WTC11 (cell line): ENCODE results near the gene PFDN1. TPM values are rescaled to one million over a fixed set of nuclear protein-coding genes. Genes with fewer than 3 reads are reported as not detected.

Experiments used
- ATAC-seq: fragments of 200-7000 bp; cut with Tn5 transposase; 2 replicates; pipeline ENCODE4 v1.10.0; 2021; ENCODE audit warnings: mild to moderate bottlenecking, moderate library complexity
- CTCF ChIA-PET: fragments of 300-600 bp; sonication (Branson Sonifier 250); formaldehyde crosslinking; loops from one replicate; lab custom pipeline; 2021; ENCODE audit warnings: antibody characterized with exemption; lab: Charles Lee
- POLR2A ChIA-PET: fragments of 350-600 bp; sonication (Branson Sonifier 250); formaldehyde crosslinking; loops from one replicate; lab custom pipeline; 2021; ENCODE audit warnings: antibody characterized with exemption; lab: Charles Lee
- DNase-seq: peaks from one replicate; pipeline ENCODE4 v3.0.0; 2021; ENCODE audit warnings: low spot score
- H3K27ac Mint-ChIP-seq: 2 replicates; pipeline ENCODE4 v1.8.0; 2021; ENCODE audit warnings: mixed read lengths
- H3K27me3 Mint-ChIP-seq: 2 replicates; pipeline ENCODE4 v1.8.0; 2021; ENCODE audit warnings: low read depth, mild to moderate bottlenecking, moderate library complexity, mixed read lengths
- H3K36me3 Mint-ChIP-seq: 2 replicates; pipeline ENCODE4 v1.8.0; 2021; ENCODE audit warnings: mixed read lengths
- H3K4me1 Mint-ChIP-seq: 2 replicates; pipeline ENCODE4 v1.8.0; 2022; ENCODE audit warnings: mixed read lengths
- H3K4me3 Mint-ChIP-seq: 2 replicates; pipeline ENCODE4 v1.8.0; 2021; ENCODE audit warnings: mild to moderate bottlenecking, moderate library complexity, mixed read lengths
- H3K9me3 Mint-ChIP-seq: 2 replicates; pipeline ENCODE4 v1.8.0; 2021; ENCODE audit warnings: mixed read lengths
- ARID4B ChIP-seq: sonication (generic); formaldehyde crosslinking; IDR thresholded peaks from 2 replicates; pipeline ENCODE4 v1.8.0; 2023; ENCODE audit warnings: missing genetic modification reagents, mild to moderate bottlenecking, borderline replicate concordance
- ATF3 ChIP-seq: sonication (generic); formaldehyde crosslinking; conservative IDR thresholded peaks from 2 replicates; pipeline ENCODE4 v1.8.1; 2022; ENCODE audit warnings: mild to moderate bottlenecking, missing genetic modification reagents
- ATF6 ChIP-seq: sonication (generic); formaldehyde crosslinking; IDR thresholded peaks from 2 replicates; pipeline ENCODE4 v1.8.1; 2023; ENCODE audit warnings: mild to moderate bottlenecking, missing genetic modification reagents
- ERG ChIP-seq: fragments of 250-450 bp; sonication (Bioruptor Pico); IDR thresholded peaks from 2 replicates; pipeline ENCODE4 v1.8.0; 2021; ENCODE audit warnings: mild to moderate bottlenecking
- FOXJ3 ChIP-seq: sonication (generic); formaldehyde crosslinking; IDR thresholded peaks from 2 replicates; pipeline ENCODE4 v1.9.0; 2021; ENCODE audit warnings: missing genetic modification reagents, mild to moderate bottlenecking, borderline replicate concordance
- FOXK1 ChIP-seq: sonication (generic); formaldehyde crosslinking; IDR thresholded peaks from 2 replicates; pipeline ENCODE4 v1.8.0; 2022; ENCODE audit warnings: mild to moderate bottlenecking, moderate library complexity, missing genetic modification reagents
- FOXP1 ChIP-seq: sonication (generic); formaldehyde crosslinking; IDR thresholded peaks from 2 replicates; pipeline ENCODE4 v1.8.0; 2022; ENCODE audit warnings: missing genetic modification reagents, mild to moderate bottlenecking, moderate library complexity, borderline replicate concordance
- GRHL2 ChIP-seq: fragments of 250-450 bp; sonication (Bioruptor Pico); IDR thresholded peaks from 2 replicates; pipeline ENCODE4 v1.8.0; 2022; ENCODE audit warnings: mild to moderate bottlenecking, moderate library complexity; ENCODE audit not compliant: insufficient replicate concordance, severe bottlenecking
- NFYB ChIP-seq: sonication (generic); formaldehyde crosslinking; conservative IDR thresholded peaks from 2 replicates; pipeline ENCODE4 v1.8.0; 2022; ENCODE audit warnings: low read depth, missing genetic modification reagents
- NR3C1 ChIP-seq: sonication (generic); formaldehyde crosslinking; conservative IDR thresholded peaks from 2 replicates; pipeline ENCODE4 v1.8.1; 2023; ENCODE audit warnings: low read depth, mild to moderate bottlenecking, missing genetic modification reagents
- RORB ChIP-seq: fragments of 250-450 bp; sonication (Bioruptor Pico); IDR thresholded peaks from 2 replicates; pipeline ENCODE4 v1.9.0; 2021; ENCODE audit warnings: mild to moderate bottlenecking
- ZNF232 ChIP-seq: sonication (generic); formaldehyde crosslinking; IDR thresholded peaks from 2 replicates; pipeline ENCODE4 v1.8.0; 2022; ENCODE audit warnings: mild to moderate bottlenecking, missing genetic modification reagents
- ZNF263 ChIP-seq: sonication (generic); formaldehyde crosslinking; IDR thresholded peaks from 2 replicates; pipeline ENCODE4 v1.8.1; 2022; ENCODE audit warnings: low read depth, mild to moderate bottlenecking, moderate library complexity, missing genetic modification reagents
- ZNF317 ChIP-seq: sonication (generic); formaldehyde crosslinking; IDR thresholded peaks from 2 replicates; pipeline ENCODE4 v1.8.1; 2023; ENCODE audit warnings: low read depth, mild to moderate bottlenecking, moderate library complexity, missing genetic modification reagents, borderline replicate concordance
- ZNF423 ChIP-seq: fragments of 250-450 bp; sonication (Bioruptor Pico); IDR thresholded peaks from 2 replicates; pipeline ENCODE4 v2.1.2; 2022; ENCODE audit warnings: mild to moderate bottlenecking, moderate library complexity
- total RNA-seq: library from RNA; stranded (reverse); gene quantifications from 3 replicates; pipeline ENCODE4 v1.2.3, GENCODE V29; 2021
- TF ChIP-seq, protein P1 (sequence below): sonication (generic); formaldehyde crosslinking; IDR thresholded peaks from 2 replicates; pipeline ENCODE4 v1.8.0; 2023; ENCODE audit warnings: mild to moderate bottlenecking, missing genetic modification reagents
- TF ChIP-seq, protein P2 (sequence below): sonication (generic); formaldehyde crosslinking; conservative IDR thresholded peaks from 2 replicates; pipeline ENCODE4 v1.8.1; 2023; ENCODE audit warnings: mild to moderate bottlenecking, low read depth, missing genetic modification reagents, moderate library complexity

Gene PFDN1
- total RNA-seq, 1 experiment from 2014 or later = 44.1 TPM

- TF ChIP-seq, protein P1, sequence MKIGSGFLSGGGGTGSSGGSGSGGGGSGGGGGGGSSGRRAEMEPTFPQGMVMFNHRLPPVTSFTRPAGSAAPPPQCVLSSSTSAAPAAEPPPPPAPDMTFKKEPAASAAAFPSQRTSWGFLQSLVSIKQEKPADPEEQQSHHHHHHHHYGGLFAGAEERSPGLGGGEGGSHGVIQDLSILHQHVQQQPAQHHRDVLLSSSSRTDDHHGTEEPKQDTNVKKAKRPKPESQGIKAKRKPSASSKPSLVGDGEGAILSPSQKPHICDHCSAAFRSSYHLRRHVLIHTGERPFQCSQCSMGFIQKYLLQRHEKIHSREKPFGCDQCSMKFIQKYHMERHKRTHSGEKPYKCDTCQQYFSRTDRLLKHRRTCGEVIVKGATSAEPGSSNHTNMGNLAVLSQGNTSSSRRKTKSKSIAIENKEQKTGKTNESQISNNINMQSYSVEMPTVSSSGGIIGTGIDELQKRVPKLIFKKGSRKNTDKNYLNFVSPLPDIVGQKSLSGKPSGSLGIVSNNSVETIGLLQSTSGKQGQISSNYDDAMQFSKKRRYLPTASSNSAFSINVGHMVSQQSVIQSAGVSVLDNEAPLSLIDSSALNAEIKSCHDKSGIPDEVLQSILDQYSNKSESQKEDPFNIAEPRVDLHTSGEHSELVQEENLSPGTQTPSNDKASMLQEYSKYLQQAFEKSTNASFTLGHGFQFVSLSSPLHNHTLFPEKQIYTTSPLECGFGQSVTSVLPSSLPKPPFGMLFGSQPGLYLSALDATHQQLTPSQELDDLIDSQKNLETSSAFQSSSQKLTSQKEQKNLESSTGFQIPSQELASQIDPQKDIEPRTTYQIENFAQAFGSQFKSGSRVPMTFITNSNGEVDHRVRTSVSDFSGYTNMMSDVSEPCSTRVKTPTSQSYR = no peak
- TF ChIP-seq, all 79 proteins: peak for 0
These were observed 56.4 kb downstream of the PFDN1 start (continued) for GRCh38 chr5:140246378-140247122.

GRCh38 chr5:140245926-140246325, 57.0 kb downstream of the PFDN1 start:
- H3K4me3 Mint-ChIP-seq = no peak overlapping the region
- peaks cover 41% of the 10 kb centered on the region for H3K4me1 Mint-ChIP-seq
- DNase-seq = no peak
- ChIA-PET CTCF (interaction anchor here (2.7 to 11.7 kb wide), 9 partner anchors 14 to 127 kb away, joined by 15 to 621 read pairs (median 34); partner anchors contain the start of genes HBEGF, PFDN1 and SLC4A9), POLR2A (interaction anchor here (2.8 kb wide), 1 partner anchor 100 kb away, joined by 28 read pairs; the partner anchor contains the start of gene HBEGF)
- H3K9me3 Mint-ChIP-seq = no peaks in the 10 kb centered on the region
- peaks cover 20% of the 10 kb centered on the region; the same call in 1 of the 2 replicates for H3K36me3 Mint-ChIP-seq
- no peaks in the 10 kb centered on the region for H3K27me3 Mint-ChIP-seq
- H3K27ac Mint-ChIP-seq = peak overlapping the region; percentile 86
- TF ChIP-seq RORB (no peak), NFYB (CRISPR knock-in tag) (no peak), FOXP1 (CRISPR knock-in tag) (no peak), ZNF423 (CRISPR knock-in tag) (no peak), NR3C1 (no peak), FOXK1 (CRISPR knock-in tag) (no peak)
- ATAC-seq = no peak

DNA sequence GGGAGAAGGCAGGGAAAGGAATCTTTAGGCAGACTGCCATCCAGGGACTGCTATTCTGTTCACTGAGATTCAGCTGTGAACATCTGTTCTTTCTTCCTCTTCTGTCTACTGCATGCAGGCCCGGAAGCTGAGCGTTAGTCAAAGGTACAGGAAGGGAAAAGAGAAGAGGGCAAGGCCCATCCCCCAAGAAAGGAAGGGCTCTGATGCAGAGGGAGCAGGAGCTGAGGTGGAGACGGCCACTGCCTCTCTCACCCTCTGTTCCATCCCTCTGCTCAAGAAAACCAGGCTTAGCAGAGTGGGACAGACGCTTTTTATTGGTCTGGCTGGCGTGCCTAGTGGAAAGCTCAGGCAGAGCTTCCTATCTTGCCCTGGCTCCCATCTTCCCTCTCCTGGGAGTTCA, 57.6 kb downstream of the PFDN1 start:
- Mint-ChIP-seq H3K9me3 (no peaks in the 10 kb centered on the region), H3K27ac (peak overlapping the region; percentile 43), H3K4me1 (peaks cover 43% of the 10 kb centered on the region), H3K27me3 (no peaks in the 10 kb centered on the region), H3K4me3 (no peak overlapping the region), H3K36me3 (peaks cover 19% of the 10 kb centered on the region; the same call in 1 of the 2 replicates)
- DNase-seq (no peak), ATAC-seq (no peak)
- POLR2A ChIA-PET = interaction anchor here (1.1 to 2.8 kb wide), 2 partner anchors 101 to 113 kb away, joined by 3 to 28 read pairs; partner anchors contain the start of gene HBEGF
- CTCF ChIA-PET = interaction anchor here (1.2 to 11.7 kb wide), 16 partner anchors 9 to 389 kb away, joined by 3 to 621 read pairs (median 18); partner anchors contain the start of genes CYSTM1, HBEGF, PFDN1 and SLC4A9
- TF ChIP-seq FOXJ3 (no peak), GRHL2 (CRISPR knock-in tag) (no peak), ZNF317 (CRISPR knock-in tag) (no peak), ERG (no peak), ATF6 (CRISPR knock-in tag) (no peak), NR3C1 (no peak), ATF3 (CRISPR knock-in tag) (no peak), ARID4B (CRISPR knock-in tag) (no peak), ZNF263 (CRISPR knock-in tag) (no peak), ZNF232 (CRISPR knock-in tag) (no peak)
- TF ChIP-seq, protein P2, sequence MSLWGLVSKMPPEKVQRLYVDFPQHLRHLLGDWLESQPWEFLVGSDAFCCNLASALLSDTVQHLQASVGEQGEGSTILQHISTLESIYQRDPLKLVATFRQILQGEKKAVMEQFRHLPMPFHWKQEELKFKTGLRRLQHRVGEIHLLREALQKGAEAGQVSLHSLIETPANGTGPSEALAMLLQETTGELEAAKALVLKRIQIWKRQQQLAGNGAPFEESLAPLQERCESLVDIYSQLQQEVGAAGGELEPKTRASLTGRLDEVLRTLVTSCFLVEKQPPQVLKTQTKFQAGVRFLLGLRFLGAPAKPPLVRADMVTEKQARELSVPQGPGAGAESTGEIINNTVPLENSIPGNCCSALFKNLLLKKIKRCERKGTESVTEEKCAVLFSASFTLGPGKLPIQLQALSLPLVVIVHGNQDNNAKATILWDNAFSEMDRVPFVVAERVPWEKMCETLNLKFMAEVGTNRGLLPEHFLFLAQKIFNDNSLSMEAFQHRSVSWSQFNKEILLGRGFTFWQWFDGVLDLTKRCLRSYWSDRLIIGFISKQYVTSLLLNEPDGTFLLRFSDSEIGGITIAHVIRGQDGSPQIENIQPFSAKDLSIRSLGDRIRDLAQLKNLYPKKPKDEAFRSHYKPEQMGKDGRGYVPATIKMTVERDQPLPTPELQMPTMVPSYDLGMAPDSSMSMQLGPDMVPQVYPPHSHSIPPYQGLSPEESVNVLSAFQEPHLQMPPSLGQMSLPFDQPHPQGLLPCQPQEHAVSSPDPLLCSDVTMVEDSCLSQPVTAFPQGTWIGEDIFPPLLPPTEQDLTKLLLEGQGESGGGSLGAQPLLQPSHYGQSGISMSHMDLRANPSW (CRISPR knock-in tag) = no peak
